Measurements from ENCODE around the gene CEACAM1. TPM values are rescaled to one million over a fixed set of nuclear protein-coding genes. Genes with fewer than 3 reads are reported as not detected.

Gene CEACAM1
- total and polyA plus RNA-seq, 9 of the 15 experiments (the other 6 are each of a cell fraction or from before 2014, with no cell fraction given) = 0.04 to 0.16 (median 0.10) TPM; not detected in 1

- no peak for FAIRE-seq
- ChIA-PET CTCF (ENCODE audit: low intra/inter-chr PET ratio) (no interaction called here), POLR2A (no interaction called here)
- Histone ChIP-seq H3K36me3 (ENCODE audit: control insufficient read depth, insufficient read depth, low read length) (no peaks in the 10 kb centered on the region), H3K27ac (ENCODE audit: extremely low read depth, low read depth, low read length) (no peak overlapping the region), H4K20me1 (replicated peaks; ENCODE audit: control insufficient read depth, insufficient read depth, low read length) (no peaks in the 10 kb centered on the region), H3K4me1 (replicated peaks in 1 of 2; ENCODE audit: control insufficient read depth in 2 of 2, insufficient read depth in 2 of 2, low read length in 2 of 2) (no peaks in the 10 kb centered on the region), H3K27me3 (ENCODE audit: control insufficient read depth in 2 of 2, insufficient read depth in 2 of 2, low read length in 2 of 2) (peaks cover 0 to 11% of the 10 kb centered on the region in 2 experiments; a peak in 2 of 5 replicates), H3K9ac (ENCODE audit: insufficient read depth in 1 of 2, low read depth in 2 of 2, low read length in 2 of 2) (no peak overlapping the region), H3K4me2 (ENCODE audit: insufficient read depth, low read length) (no peak overlapping the region), H2AFZ (ENCODE audit: low read depth, low read length) (no peak overlapping the region), H3K9me1 (ENCODE audit: control insufficient read depth, insufficient read depth, low read length) (no peaks in the 10 kb centered on the region), H3K79me2 (ENCODE audit: control insufficient read depth, insufficient read depth, low read length) (no peaks in the 10 kb centered on the region), H3K4me3 (no peak overlapping the region), H3K9me3 (replicated peaks; ENCODE audit: control insufficient read depth, insufficient read depth, low read depth, low read length) (no peaks in the 10 kb centered on the region)
- no peak for DNase-seq (ENCODE audit: extremely low read depth in 1 of 4, low spot score in 3 of 4)
- intact Hi-C loops (cut with micrococcal nuclease) (no loop called here), in situ Hi-C loops (cut with MboI) (loop anchor here (25.0 kb wide), 1 partner anchor 432 kb away; no protein-coding TSS in a partner anchor)
- 5% methylated on average over 4 of the region's 4 CpGs for WGBS (ENCODE audit: insufficient coverage, low coverage, missing lambda C conversion rate)
- no TSS peak for BruUV-seq (replicated peaks)
- ATAC-seq = no peak
- TF ChIP-seq GTF2E2 (tag; IDR thresholded peaks at IDR 0.05) = no peak
- no peak for TF ChIP-seq ATF4 (CRISPR knock-in tag; IDR thresholded peaks at IDR 0.05)
- TF ChIP-seq FIP1L1 (IDR thresholded peaks at IDR 0.05; ENCODE audit: low read depth, low read length, poor library complexity, severe bottlenecking) = no peak
- TF ChIP-seq ZNF280A (IDR thresholded peaks at IDR 0.05; ENCODE audit: low read depth, partially characterized antibody) = no peak
- TF ChIP-seq MTA2 (IDR thresholded peaks at IDR 0.05; ENCODE audit: low read depth) = no peak
- no peak for TF ChIP-seq GTF3C2 (IDR thresholded peaks at IDR 0.05; ENCODE audit: borderline replicate concordance, extremely low read depth, insufficient read length)
- no peak for TF ChIP-seq ZNF41 (CRISPR knock-in tag; conservative IDR thresholded peaks at IDR 0.05)
- TF ChIP-seq ZFX (CRISPR knock-in tag; IDR thresholded peaks at IDR 0.05) = no peak
- no peak for TF ChIP-seq MNT (conservative IDR thresholded peaks at IDR 0.05)
- no peak for TF ChIP-seq YY1 (IDR thresholded peaks at IDR 0.05; ENCODE audit: borderline replicate concordance in 1 of 3, control insufficient read depth in 1 of 3, extremely low read depth in 1 of 3, insufficient read depth in 3 of 3, insufficient read length in 1 of 3, insufficient replicate concordance in 2 of 3, low read depth in 1 of 3, low read length in 2 of 3)
- TF ChIP-seq RBFOX2 (IDR thresholded peaks at IDR 0.05; ENCODE audit: low read depth, low read length) = no peak
- no peak for TF ChIP-seq ZBTB8A (IDR thresholded peaks at IDR 0.05; ENCODE audit: partially characterized antibody)
- TF ChIP-seq HMG20B (CRISPR knock-in tag; IDR thresholded peaks at IDR 0.05) = no peak
- TF ChIP-seq ATF7 (IDR thresholded peaks at IDR 0.05) = no peak
Measured at GRCh38 chr19:42544146-42544545, 15.9 kb upstream of the CEACAM1 start.

Data from K562 (cell line).